Activated T-cell treated with anti-CD3 and anti-CD28 coated beads, Interleukin-2, amount 50 U/mL, for 4 hours (primary cell): ENCODE results near the gene RFWD3. TPM values are rescaled to one million over a fixed set of nuclear protein-coding genes. Genes with fewer than 3 reads are reported as not detected.

Source experiments
- ATAC-seq, 2 donors: fragments of 200-7000 bp; cut with Tn5 transposase; one replicate each; pipeline ENCODE4 v1.10.0; 2021
- DNase-seq: peaks from one replicate; pipeline ENCODE4 v3.0.0-alpha.2; 2020
- H3K27me3 Mint-ChIP-seq: one replicate; pipeline ENCODE4 v1.8.0; 2021; ENCODE audit warnings: low read depth, mixed read lengths
- H3K36me3 Mint-ChIP-seq: one replicate; pipeline ENCODE4 v1.8.0; 2022; ENCODE audit warnings: mixed read lengths; ENCODE audit not compliant: insufficient read depth
- H3K4me1 Mint-ChIP-seq: one replicate; pipeline ENCODE4 v1.8.0; 2021; ENCODE audit warnings: low read depth, mixed read lengths
- H3K4me3 Mint-ChIP-seq: one replicate; pipeline ENCODE4 v1.8.0; 2021; ENCODE audit warnings: mild to moderate bottlenecking, moderate library complexity, mixed read lengths
- H3K9me3 Mint-ChIP-seq: one replicate; pipeline ENCODE4 v1.8.0; 2021; ENCODE audit warnings: mixed read lengths
- total RNA-seq, 3 donors: library from RNA; stranded (reverse); gene quantifications; one replicate each; pipeline ENCODE4 v1.2.1, GENCODE V29; 2021

Gene RFWD3
- total RNA-seq, 3 donors from 2014 or later = 70.8 to 97.0 (median 76.3) TPM

DNA sequence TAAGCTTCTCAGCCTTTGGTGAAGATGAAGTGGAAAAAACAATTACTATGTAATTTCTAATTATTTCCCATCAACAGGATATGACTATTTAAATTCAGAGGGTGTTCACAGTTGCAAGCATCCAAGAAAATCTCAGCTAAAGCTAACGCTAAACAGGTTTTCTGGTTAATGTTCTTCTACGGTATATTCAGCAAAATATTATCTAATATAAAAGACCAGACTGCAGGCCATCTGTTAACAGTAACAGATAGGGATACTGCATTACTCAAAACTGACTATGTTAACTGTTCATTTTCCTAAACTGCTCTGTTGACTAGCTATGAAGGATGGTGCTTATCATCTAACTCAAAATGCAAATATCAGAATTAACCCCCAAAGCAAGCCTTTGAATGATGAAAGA, 92.5 kb downstream of the RFWD3 start:
- peaks cover 5% of the 10 kb centered on the region for H3K36me3 Mint-ChIP-seq
- H3K9me3 Mint-ChIP-seq = no peaks in the 10 kb centered on the region
- ATAC-seq (no peak), DNase-seq (no peak)
- no peak overlapping the region for H3K4me3 Mint-ChIP-seq
- peaks cover 67% of the 10 kb centered on the region for H3K4me1 Mint-ChIP-seq
- no peaks in the 10 kb centered on the region for H3K27me3 Mint-ChIP-seq

DNA sequence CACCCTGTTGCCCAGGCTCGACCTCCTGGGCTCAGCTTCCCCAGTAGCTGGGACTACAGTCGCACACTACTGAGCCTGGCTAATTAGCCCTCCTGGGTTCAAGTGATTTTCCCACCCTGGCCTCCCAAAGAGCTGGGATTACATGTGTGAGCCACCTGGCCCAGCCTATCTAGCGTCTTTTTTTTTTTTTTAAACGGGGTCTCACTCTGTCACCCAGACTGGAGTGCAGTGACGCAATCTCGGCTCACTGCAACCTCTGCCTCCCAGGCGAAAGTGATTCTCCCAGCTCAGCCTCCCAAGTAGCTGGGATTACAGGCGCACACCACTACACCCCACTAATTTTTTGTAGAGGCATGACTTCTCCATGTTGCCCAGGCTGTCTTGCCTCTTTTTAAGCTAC, 93.1 kb downstream of the RFWD3 start:
- H3K27me3 Mint-ChIP-seq = no peaks in the 10 kb centered on the region
- H3K9me3 Mint-ChIP-seq = no peaks in the 10 kb centered on the region
- ATAC-seq (no peak), DNase-seq (no peak)
- no peak overlapping the region for H3K4me3 Mint-ChIP-seq
- H3K4me1 Mint-ChIP-seq = peaks cover 67% of the 10 kb centered on the region
- H3K36me3 Mint-ChIP-seq = peaks cover 5% of the 10 kb centered on the region

Other genes with a start within 250 kb of the RFWD3 start
- gene CLEC18B, start 245.4 kb downstream of the RFWD3 start, total RNA-seq = 1 to 10 TPM in 1 of 3 donors, under 1 TPM in 2; 0.25 to 1.1 (median 0.79) TPM
- 10 to 100 TPM; 45.1 to 52.4 (median 45.4) TPM for gene GLG1, start 59.8 kb downstream of the RFWD3 start, total RNA-seq
- 10 to 100 TPM; 27.5 to 36.6 (median 30.9) TPM for gene MLKL, start 34.0 kb upstream of the RFWD3 start, total RNA-seq
- gene FA2H, start 107.9 kb upstream of the RFWD3 start, total RNA-seq = under 1 TPM in 1 of 3 donors, not detected in 2; 0.43 TPM